Endothelial cell of umbilical vein (primary cell): Measurements from ENCODE around the gene AMN1.

Experiments
- EZH2 ChIP-seq: IDR thresholded peaks from 2 replicates; pipeline ENCODE4 v1.6.1; 2012; ENCODE audit warnings: borderline replicate concordance, low read depth, mild to moderate bottlenecking, moderate library complexity, low read length, inconsistent platforms; ENCODE audit not compliant: severe bottlenecking
- FOS ChIP-seq: IDR thresholded peaks from 2 replicates; pipeline ENCODE4 v1.6.1; 2011; ENCODE audit warnings: mild to moderate bottlenecking, low read length, moderate library complexity, borderline replicate concordance; ENCODE audit not compliant: insufficient read depth
- JUN ChIP-seq: IDR thresholded peaks from 2 replicates; pipeline ENCODE4 v1.6.1; 2011; ENCODE audit warnings: borderline replicate concordance, low read depth; ENCODE audit not compliant: insufficient read length, insufficient read depth
- MYC ChIP-seq: IDR thresholded peaks from one replicate; pipeline ENCODE4 v1.6.1; 2011; ENCODE audit warnings: mild to moderate bottlenecking, low read depth, low read length
- POLR2A ChIP-seq: IDR thresholded peaks from 2 replicates; pipeline ENCODE4 v1.6.1; 2012; ENCODE audit warnings: low read depth, mild to moderate bottlenecking, control low read depth, low read length
- POLR2AphosphoS5 ChIP-seq: IDR thresholded peaks from 2 replicates; pipeline ENCODE4 v1.6.1; 2012; ENCODE audit warnings: low read depth, mild to moderate bottlenecking, control low read depth, low read length, moderate library complexity; ENCODE audit not compliant: insufficient read depth
- TF ChIP-seq, protein P1 (sequence below), 2 donors: IDR thresholded peaks; 1 replicate in 1 of 2; 2 replicates in 1 of 2; pipeline ENCODE4 v1.5.1; 2011; ENCODE audit warnings: low read length in 2 of 2, mild to moderate bottlenecking in 2 of 2, moderate library complexity in 2 of 2, control low read depth in 1 of 2, inconsistent platforms in 1 of 2, low read depth in 1 of 2; ENCODE audit not compliant: insufficient read depth in 1 of 2; ENCODE audit errors: extremely low read depth in 1 of 2
- TF ChIP-seq, protein P2 (sequence below): IDR thresholded peaks from 2 replicates; pipeline ENCODE4 v1.6.1; 2011; ENCODE audit not compliant: insufficient read depth, insufficient read length

DNA sequence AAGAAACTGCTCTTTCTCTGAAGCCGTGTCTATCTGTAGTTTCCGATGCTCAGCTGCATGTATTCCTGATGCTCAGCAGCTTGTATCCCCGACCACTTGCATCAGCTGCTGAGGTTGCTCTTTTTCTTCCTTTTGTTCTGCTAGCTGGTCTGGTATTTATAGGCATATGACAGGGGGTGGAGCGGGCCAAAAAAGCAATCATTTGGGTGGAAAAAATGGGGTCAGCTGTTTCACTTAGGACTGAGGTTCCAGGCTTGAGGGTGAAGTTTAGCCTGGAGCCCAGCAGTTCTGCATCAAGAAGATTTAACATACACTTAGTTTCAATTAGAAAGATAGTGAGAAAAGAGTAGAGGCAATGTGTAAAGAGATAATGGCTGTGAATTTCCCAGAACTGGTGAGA is 23.6 kb upstream of the AMN1 start:
- TF ChIP-seq, protein P1, sequence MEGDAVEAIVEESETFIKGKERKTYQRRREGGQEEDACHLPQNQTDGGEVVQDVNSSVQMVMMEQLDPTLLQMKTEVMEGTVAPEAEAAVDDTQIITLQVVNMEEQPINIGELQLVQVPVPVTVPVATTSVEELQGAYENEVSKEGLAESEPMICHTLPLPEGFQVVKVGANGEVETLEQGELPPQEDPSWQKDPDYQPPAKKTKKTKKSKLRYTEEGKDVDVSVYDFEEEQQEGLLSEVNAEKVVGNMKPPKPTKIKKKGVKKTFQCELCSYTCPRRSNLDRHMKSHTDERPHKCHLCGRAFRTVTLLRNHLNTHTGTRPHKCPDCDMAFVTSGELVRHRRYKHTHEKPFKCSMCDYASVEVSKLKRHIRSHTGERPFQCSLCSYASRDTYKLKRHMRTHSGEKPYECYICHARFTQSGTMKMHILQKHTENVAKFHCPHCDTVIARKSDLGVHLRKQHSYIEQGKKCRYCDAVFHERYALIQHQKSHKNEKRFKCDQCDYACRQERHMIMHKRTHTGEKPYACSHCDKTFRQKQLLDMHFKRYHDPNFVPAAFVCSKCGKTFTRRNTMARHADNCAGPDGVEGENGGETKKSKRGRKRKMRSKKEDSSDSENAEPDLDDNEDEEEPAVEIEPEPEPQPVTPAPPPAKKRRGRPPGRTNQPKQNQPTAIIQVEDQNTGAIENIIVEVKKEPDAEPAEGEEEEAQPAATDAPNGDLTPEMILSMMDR (IDR thresholded peaks at IDR 0.05; ENCODE audit: extremely low read depth in 1 of 2, insufficient read depth in 1 of 2, low read depth in 1 of 2, low read length in 2 of 2), result no peak
- TF ChIP-seq, protein P2, sequence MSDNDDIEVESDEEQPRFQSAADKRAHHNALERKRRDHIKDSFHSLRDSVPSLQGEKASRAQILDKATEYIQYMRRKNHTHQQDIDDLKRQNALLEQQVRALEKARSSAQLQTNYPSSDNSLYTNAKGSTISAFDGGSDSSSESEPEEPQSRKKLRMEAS, result no peak
- no peak for TF ChIP-seq EZH2
- TF ChIP-seq POLR2AphosphoS5, result no peak
- no peak for TF ChIP-seq POLR2A
- TF ChIP-seq FOS, result no peak
- no peak for TF ChIP-seq JUN
- TF ChIP-seq MYC, result no peak
